Activated CD4-positive, alpha-beta T cell treated with anti-CD3 and anti-CD28 coated beads for 36 hours (primary cell): ENCODE measurements around the gene MLLT6. TPM values are rescaled to one million over a fixed set of nuclear protein-coding genes. Genes with fewer than 3 reads are reported as not detected.
A peak's percentile ranks its signal among the peaks of the same experiment; 100 is the strongest.

Experiments used
- ATAC-seq: fragments of 200-7000 bp; cut with Tn5 transposase; one replicate; pipeline ENCODE4 v1.10.0; 2021; ENCODE audit warnings: mild to moderate bottlenecking, moderate library complexity
- CTCF ChIA-PET: fragments of 350-600 bp; sonication (Branson Sonifier 250); formaldehyde crosslinking; loops from one replicate; lab custom pipeline; 2021; ENCODE audit warnings: antibody characterized with exemption; lab: Charles Lee
- POLR2A ChIA-PET: fragments of 350-600 bp; sonication (Branson Sonifier 250); formaldehyde crosslinking; loops from one replicate; lab custom pipeline; 2021; ENCODE audit warnings: antibody characterized with exemption, inconsistent platforms; lab: Charles Lee
- DNase-seq: peaks from one replicate; pipeline ENCODE4 v3.0.0-alpha.2; 2020
- H3K27ac Mint-ChIP-seq: one replicate; pipeline ENCODE4 v1.8.0; 2021; ENCODE audit warnings: mixed read lengths
- H3K27me3 Mint-ChIP-seq: one replicate; pipeline ENCODE4 v1.8.0; 2021; ENCODE audit warnings: mixed read lengths
- H3K36me3 Mint-ChIP-seq: one replicate; pipeline ENCODE4 v1.8.0; 2021; ENCODE audit warnings: low read depth, mixed read lengths
- H3K4me1 Mint-ChIP-seq: one replicate; pipeline ENCODE4 v1.8.0; 2021; ENCODE audit warnings: mixed read lengths
- H3K4me3 Mint-ChIP-seq: one replicate; pipeline ENCODE4 v1.8.0; 2021; ENCODE audit warnings: mild to moderate bottlenecking, moderate library complexity, mixed read lengths
- H3K9me3 Mint-ChIP-seq: one replicate; pipeline ENCODE4 v1.8.0; 2021; ENCODE audit warnings: low read depth, mixed read lengths
- intact Hi-C, 2 experiments: fragments of 100-400 bp; cut with DNase I in 1 of 2; cut with micrococcal nuclease in 1 of 2; formaldehyde crosslinking; loops; one replicate each; pipeline versions ENCODE4 v1.14.2 to v1.15.1; 2022 to 2024; cut with DNase I, micrococcal nuclease
- total RNA-seq, 2 experiments: library from RNA; stranded (reverse); gene quantifications; one replicate each; pipeline ENCODE4 v1.2.3, GENCODE V29; 2021

The MLLT6 gene
- total RNA-seq, 2 experiments from 2014 or later: 168 to 174 TPM

- intact Hi-C loops: loop anchor here (1.0 to 10.0 kb wide), 7 partner anchors 15 to 311 kb away; partner anchors contain the start of genes ARHGAP23 (in 1 of the 2) and SRCIN1 (in 1 of the 2)
- peaks cover 45% of the 10 kb centered on the region for H3K4me1 Mint-ChIP-seq
- CTCF ChIA-PET: interaction anchor here (0.6 to 3.5 kb wide), 35 partner anchors 11 to 239 kb away, joined by 3 to 35 read pairs (median 4); partner anchors contain the start of genes MLLT6 and PSMB3
- no peaks in the 10 kb centered on the region for H3K9me3 Mint-ChIP-seq
- no peak overlapping the region for H3K27ac Mint-ChIP-seq
- H3K27me3 Mint-ChIP-seq: no peaks in the 10 kb centered on the region
- peaks cover 14% of the 10 kb centered on the region for H3K36me3 Mint-ChIP-seq
- peak; percentile 21 for ATAC-seq
- H3K4me3 Mint-ChIP-seq: no peak overlapping the region
- POLR2A ChIA-PET: interaction anchor here (0.5 kb wide), 1 partner anchor 17 kb away, joined by 6 read pairs; no protein-coding TSS in a partner anchor
- peak; percentile 85 for DNase-seq
Measured at GRCh38 chr17:38735161-38735997, 30.3 kb downstream of the MLLT6 start.

- POLR2A ChIA-PET: no interaction called here
- CTCF ChIA-PET: interaction anchor here (1.3 to 1.6 kb wide), 2 partner anchors 10 to 66 kb away, joined by 4 to 5 read pairs; no protein-coding TSS in a partner anchor
Measured at GRCh38 chr17:38738007-38738662, 33.1 kb downstream of the MLLT6 start.

DNA sequence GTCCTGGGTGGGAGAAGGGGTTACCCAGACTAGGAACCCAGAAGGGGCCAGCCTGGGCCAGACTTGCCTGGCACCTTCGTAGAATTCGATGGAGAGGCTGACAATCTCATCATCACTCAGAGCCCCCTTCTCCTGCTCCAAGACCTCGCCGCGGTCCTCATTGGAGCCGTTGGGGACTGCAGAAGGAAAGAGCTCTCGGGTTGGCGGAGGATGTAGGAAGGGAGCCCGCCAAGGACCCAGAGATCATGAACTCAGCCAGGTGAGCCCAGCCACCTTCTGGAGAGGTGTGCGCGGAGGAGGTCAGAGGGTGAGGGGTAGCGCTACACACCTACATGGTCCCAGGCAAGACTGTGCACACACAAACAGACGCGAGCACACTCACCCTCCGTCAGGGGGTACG, 33.6 kb downstream of the MLLT6 start:
- ChIA-PET CTCF (no interaction called here), POLR2A (no interaction called here)
- Mint-ChIP-seq H3K4me3 (no peak overlapping the region), H3K9me3 (no peaks in the 10 kb centered on the region), H3K27me3 (no peaks in the 10 kb centered on the region), H3K4me1 (peaks cover 22% of the 10 kb centered on the region), H3K27ac (no peak overlapping the region), H3K36me3 (peaks cover 1% of the 10 kb centered on the region)
- ATAC-seq (no peak), DNase-seq (no peak)
- intact Hi-C loops: loop anchor here (5.0 to 10.0 kb wide), 3 partner anchors 134 to 314 kb away; partner anchors contain the start of genes ARHGAP23 (in 1 of the 2) and SRCIN1 (in 1 of the 2)

More at GRCh38 chr17:38738007-38738662, 33.1 kb downstream of the MLLT6 start:
- no peak overlapping the region for H3K27ac Mint-ChIP-seq
- H3K4me3 Mint-ChIP-seq: no peak overlapping the region
- no peaks in the 10 kb centered on the region for H3K9me3 Mint-ChIP-seq
- no peaks in the 10 kb centered on the region for H3K27me3 Mint-ChIP-seq
- intact Hi-C loops: loop anchor here (5.0 to 10.0 kb wide), 3 partner anchors 133 to 313 kb away; partner anchors contain the start of genes ARHGAP23 (in 1 of the 2) and SRCIN1 (in 1 of the 2)
- ATAC-seq: no peak
- no peak for DNase-seq
- peaks cover 4% of the 10 kb centered on the region for H3K36me3 Mint-ChIP-seq
- H3K4me1 Mint-ChIP-seq: peaks cover 28% of the 10 kb centered on the region

GRCh38 chr17:38739305-38739704, 34.2 kb downstream of the MLLT6 start:
- Mint-ChIP-seq H3K4me3 (no peak overlapping the region), H3K36me3 (no peaks in the 10 kb centered on the region), H3K9me3 (no peaks in the 10 kb centered on the region), H3K4me1 (peaks cover 16% of the 10 kb centered on the region), H3K27ac (no peak overlapping the region), H3K27me3 (no peaks in the 10 kb centered on the region)
- ChIA-PET POLR2A (no interaction called here), CTCF (no interaction called here)
- intact Hi-C loops: loop anchor here (5.0 to 10.0 kb wide), 3 partner anchors 135 to 315 kb away; partner anchors contain the start of genes ARHGAP23 (in 1 of the 2) and SRCIN1 (in 1 of the 2)
- ATAC-seq (no peak), DNase-seq (no peak)

- DNase-seq: no peak
- peaks cover 2% of the 10 kb centered on the region for H3K27me3 Mint-ChIP-seq
Measured at GRCh38 chr17:38740044-38740443, 35.0 kb downstream of the MLLT6 start.

GRCh38 chr17:38740806-38741205, 35.7 kb downstream of the MLLT6 start:
- Mint-ChIP-seq H3K4me3 (no peak overlapping the region), H3K4me1 (peaks cover 3% of the 10 kb centered on the region), H3K36me3 (no peaks in the 10 kb centered on the region), H3K9me3 (no peaks in the 10 kb centered on the region), H3K27ac (no peak overlapping the region), H3K27me3 (peaks cover 2% of the 10 kb centered on the region)
- ATAC-seq: no peak
- intact Hi-C loops: no loop called here
- DNase-seq: no peak
- CTCF ChIA-PET: no interaction called here
- POLR2A ChIA-PET: no interaction called here

More at GRCh38 chr17:38740044-38740443, 35.0 kb downstream of the MLLT6 start:
- Mint-ChIP-seq H3K36me3 (no peaks in the 10 kb centered on the region), H3K4me1 (peaks cover 9% of the 10 kb centered on the region), H3K27ac (no peak overlapping the region), H3K4me3 (no peak overlapping the region), H3K9me3 (no peaks in the 10 kb centered on the region)
- intact Hi-C loops: no loop called here
- CTCF ChIA-PET: no interaction called here
- ATAC-seq: no peak
- POLR2A ChIA-PET: no interaction called here

GRCh38 chr17:38741461-38741860, 36.4 kb downstream of the MLLT6 start:
- H3K36me3 Mint-ChIP-seq: no peaks in the 10 kb centered on the region
- H3K9me3 Mint-ChIP-seq: no peaks in the 10 kb centered on the region
- ChIA-PET CTCF (no interaction called here), POLR2A (no interaction called here)
- DNase-seq (no peak), ATAC-seq (no peak)
- no peak overlapping the region for H3K4me3 Mint-ChIP-seq
- peaks cover 8% of the 10 kb centered on the region for H3K27me3 Mint-ChIP-seq
- peaks cover 6% of the 10 kb centered on the region for H3K4me1 Mint-ChIP-seq
- intact Hi-C loops: no loop called here
- no peak overlapping the region for H3K27ac Mint-ChIP-seq

DNA sequence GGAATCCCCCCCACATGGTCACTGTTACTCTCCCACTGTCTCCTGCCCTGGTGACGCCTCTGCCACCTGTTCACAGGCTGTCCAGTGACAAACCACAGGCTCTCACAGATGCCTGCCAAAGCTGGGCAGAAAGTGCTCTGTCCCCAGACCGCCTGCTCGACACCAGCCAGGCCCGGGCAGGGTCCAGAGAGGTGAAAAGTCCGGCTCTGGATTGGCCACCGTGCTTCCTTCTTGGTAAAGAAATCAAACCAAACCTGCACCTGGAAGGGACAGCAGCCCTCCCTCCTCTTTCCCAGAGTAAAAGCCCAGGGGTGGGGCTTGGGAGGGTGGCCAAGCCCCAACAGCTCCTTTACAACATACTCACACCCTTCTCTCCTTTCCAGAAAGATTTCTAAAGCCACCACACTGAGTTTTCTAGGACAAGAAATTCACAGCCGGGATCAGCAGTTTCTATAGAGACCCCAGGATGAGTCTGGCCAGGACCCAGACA, 36.9 kb downstream of the MLLT6 start:
- Mint-ChIP-seq H3K4me1 (peaks cover 9% of the 10 kb centered on the region), H3K9me3 (no peaks in the 10 kb centered on the region), H3K4me3 (no peak overlapping the region), H3K27me3 (peaks cover 13% of the 10 kb centered on the region), H3K36me3 (no peaks in the 10 kb centered on the region), H3K27ac (no peak overlapping the region)
- intact Hi-C loops: no loop called here
- CTCF ChIA-PET: no interaction called here
- POLR2A ChIA-PET: no interaction called here
- ATAC-seq (no peak), DNase-seq (no peak)

DNA sequence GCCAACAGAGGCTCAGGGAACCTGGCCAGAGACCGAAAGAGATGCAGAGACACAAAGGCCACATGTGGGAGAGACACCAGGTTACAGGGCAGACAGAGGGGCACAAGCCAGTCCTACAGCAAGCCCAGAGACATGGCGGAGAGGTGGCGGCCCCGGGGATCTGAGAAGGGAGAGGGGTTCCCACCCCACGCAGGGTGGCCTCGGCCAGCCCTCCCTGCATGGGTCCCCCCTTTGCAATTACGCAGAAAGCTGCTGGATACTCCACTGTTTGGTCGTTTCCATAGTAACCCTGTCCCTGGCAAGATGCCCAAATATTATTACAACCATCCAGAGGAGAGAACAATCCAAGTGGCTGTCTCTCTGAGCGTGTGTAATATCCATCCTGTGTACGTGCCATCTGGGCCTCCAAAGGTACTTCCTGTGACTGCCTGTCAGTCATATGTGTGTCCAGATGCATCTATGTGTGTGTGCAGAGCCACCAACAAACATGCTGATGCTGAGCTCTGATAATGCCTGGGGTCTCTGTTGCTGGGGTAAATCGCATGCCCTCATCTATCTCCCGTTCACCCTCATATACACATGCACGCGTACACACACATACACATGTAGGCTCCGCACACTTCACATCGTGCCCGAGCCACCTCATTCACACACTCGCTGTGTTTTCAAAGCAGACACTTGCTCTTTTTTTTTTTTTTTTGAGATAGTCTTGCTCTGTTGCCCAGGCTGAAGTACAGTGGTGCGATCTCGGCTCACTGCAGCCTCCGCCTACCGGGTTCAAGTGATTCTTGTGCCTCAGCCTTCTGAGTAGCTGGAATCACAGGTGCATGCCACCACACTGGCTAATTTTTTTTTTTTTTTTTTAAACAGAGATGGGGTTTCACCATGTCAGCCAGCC, 37.6 kb downstream of the MLLT6 start:
- intact Hi-C loops: no loop called here
- H3K9me3 Mint-ChIP-seq: no peaks in the 10 kb centered on the region
- POLR2A ChIA-PET: no interaction called here
- peaks cover 13% of the 10 kb centered on the region for H3K27me3 Mint-ChIP-seq
- CTCF ChIA-PET: no interaction called here
- no peaks in the 10 kb centered on the region for H3K36me3 Mint-ChIP-seq
- H3K4me3 Mint-ChIP-seq: no peak overlapping the region
- no peak overlapping the region for H3K27ac Mint-ChIP-seq
- ATAC-seq: peak; percentile 73
- DNase-seq: no peak
- peaks cover 9% of the 10 kb centered on the region for H3K4me1 Mint-ChIP-seq

DNA sequence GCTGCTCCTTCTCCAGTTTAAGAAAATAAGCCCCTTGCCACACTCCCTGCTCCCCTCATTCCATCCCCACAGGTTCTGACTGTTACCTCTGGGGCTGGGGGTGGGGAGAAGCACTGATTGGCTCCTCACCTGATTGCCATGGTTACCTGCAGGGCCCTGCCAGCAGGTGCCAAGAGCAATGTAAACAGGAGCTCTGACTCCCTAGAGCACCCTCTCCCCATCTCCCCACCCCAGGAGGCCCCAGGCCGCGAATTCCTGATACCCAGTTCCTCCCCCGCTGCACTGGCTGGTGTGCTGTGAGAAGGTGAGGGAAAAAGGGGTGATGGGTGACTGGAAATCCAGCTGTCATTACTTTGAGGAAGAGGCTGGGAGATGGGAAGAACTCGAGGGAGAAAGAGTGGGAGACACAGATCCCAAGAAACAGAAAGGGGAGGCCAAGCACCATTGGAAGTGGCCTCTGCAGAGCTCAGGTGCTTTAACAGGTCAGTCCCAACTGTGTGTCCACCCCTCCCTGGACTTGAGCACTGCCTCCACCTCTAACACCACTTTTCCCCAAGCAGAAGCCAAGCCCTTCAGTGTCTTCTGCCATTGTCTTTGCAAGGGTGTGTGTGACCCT, 38.6 kb downstream of the MLLT6 start:
- Mint-ChIP-seq H3K4me3 (no peak overlapping the region), H3K36me3 (no peaks in the 10 kb centered on the region), H3K9me3 (no peaks in the 10 kb centered on the region), H3K27ac (no peak overlapping the region), H3K4me1 (peaks cover 9% of the 10 kb centered on the region), H3K27me3 (peaks cover 17% of the 10 kb centered on the region)
- ChIA-PET POLR2A (no interaction called here), CTCF (no interaction called here)
- DNase-seq: no peak
- intact Hi-C loops: no loop called here
- ATAC-seq: no peak
